ENCODE results near the gene RBPJL.

The RBPJL gene

DNA sequence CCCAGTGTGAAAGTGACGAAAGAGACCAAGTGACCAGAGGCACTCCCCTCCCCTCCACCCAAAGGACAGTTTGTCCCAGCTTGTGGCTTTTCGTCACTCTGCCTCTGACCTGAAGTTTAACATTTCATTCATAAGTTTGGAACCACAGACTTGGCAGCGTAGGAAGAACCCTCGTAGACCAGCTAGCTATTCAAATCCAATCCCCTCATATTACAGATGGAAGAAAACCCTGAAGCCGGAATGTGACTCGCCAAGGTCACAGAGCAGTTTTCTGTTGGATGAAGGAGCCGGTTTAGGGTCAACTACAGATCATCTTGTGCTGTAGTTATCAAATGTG is 52.4 kb downstream of the RBPJL start:
- no peak overlapping the region for H3K4me3 ChIP-seq (ENCODE audit: low read depth, low read length)
- TF ChIP-seq, protein P1, sequence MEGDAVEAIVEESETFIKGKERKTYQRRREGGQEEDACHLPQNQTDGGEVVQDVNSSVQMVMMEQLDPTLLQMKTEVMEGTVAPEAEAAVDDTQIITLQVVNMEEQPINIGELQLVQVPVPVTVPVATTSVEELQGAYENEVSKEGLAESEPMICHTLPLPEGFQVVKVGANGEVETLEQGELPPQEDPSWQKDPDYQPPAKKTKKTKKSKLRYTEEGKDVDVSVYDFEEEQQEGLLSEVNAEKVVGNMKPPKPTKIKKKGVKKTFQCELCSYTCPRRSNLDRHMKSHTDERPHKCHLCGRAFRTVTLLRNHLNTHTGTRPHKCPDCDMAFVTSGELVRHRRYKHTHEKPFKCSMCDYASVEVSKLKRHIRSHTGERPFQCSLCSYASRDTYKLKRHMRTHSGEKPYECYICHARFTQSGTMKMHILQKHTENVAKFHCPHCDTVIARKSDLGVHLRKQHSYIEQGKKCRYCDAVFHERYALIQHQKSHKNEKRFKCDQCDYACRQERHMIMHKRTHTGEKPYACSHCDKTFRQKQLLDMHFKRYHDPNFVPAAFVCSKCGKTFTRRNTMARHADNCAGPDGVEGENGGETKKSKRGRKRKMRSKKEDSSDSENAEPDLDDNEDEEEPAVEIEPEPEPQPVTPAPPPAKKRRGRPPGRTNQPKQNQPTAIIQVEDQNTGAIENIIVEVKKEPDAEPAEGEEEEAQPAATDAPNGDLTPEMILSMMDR (IDR thresholded peaks at IDR 0.05; ENCODE audit: control insufficient read depth, extremely low read depth, insufficient read depth) = no peak
- no peak for DNase-seq (ENCODE audit: low read depth)

DNA sequence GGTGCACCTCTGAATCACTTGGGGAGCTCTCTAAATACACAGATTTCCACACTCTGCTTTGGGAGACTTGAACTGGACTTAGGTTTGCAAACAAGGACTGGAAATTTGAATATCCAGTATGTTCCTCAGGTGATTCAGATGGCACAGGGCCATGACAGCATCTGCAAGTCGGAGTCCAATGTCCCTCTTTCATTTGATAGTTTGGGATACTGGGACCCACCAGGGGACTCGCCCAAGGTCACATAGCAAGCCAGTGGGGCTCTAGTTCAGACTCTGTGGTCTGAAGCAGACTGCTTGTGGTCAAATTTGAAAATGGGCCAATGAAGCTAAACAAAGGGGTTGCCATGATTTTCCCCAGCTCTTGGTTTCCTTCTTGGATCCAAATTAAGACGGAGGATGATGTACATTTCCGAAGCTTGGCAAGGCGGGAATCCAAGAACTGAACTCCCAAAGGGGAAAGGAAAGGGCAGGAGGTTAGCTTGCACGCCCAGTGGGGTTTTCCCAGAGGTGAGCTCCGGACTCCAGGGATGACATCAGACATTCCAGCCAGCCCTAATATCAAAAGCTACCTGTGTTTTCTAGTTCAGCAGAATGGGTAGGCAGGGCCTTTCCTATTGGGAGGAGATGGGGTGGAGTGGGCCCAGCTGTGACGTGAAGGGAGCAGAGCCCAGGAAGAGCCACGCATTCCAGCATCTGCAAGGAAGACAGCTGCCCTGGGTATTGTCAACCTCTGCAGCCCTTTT is 52.9 kb downstream of the RBPJL start:
- TF ChIP-seq, protein P1 (IDR thresholded peaks at IDR 0.05; ENCODE audit: control insufficient read depth, extremely low read depth, insufficient read depth) = no peak
- no peak for DNase-seq (ENCODE audit: low read depth)
- H3K4me3 ChIP-seq (ENCODE audit: low read depth, low read length) = no peak overlapping the region

DNA sequence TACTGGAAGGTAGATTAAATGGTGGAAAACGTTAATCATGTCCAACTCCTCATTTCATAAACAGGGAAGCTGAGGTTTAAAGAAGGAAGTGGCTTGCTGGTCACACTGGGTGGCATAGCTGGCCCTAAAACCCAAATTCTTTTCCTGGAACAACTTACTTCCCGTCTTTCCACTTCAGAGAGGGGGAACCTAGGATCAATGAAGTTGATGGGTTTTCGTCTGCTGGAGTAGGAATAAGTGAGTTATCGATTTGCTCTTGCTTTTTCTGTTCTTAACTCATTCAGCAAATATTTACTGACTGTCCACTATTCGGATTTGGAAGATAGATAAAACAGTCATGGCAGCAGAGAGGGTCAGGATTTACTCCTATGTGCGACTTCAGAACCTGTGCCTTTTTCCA is 55.2 kb downstream of the RBPJL start:
- TF ChIP-seq, protein P1 (IDR thresholded peaks at IDR 0.05; ENCODE audit: control insufficient read depth, extremely low read depth, insufficient read depth) = no peak
- H3K4me3 ChIP-seq (ENCODE audit: low read depth, low read length) = no peak overlapping the region
- DNase-seq (ENCODE audit: low read depth) = no peak

DNA sequence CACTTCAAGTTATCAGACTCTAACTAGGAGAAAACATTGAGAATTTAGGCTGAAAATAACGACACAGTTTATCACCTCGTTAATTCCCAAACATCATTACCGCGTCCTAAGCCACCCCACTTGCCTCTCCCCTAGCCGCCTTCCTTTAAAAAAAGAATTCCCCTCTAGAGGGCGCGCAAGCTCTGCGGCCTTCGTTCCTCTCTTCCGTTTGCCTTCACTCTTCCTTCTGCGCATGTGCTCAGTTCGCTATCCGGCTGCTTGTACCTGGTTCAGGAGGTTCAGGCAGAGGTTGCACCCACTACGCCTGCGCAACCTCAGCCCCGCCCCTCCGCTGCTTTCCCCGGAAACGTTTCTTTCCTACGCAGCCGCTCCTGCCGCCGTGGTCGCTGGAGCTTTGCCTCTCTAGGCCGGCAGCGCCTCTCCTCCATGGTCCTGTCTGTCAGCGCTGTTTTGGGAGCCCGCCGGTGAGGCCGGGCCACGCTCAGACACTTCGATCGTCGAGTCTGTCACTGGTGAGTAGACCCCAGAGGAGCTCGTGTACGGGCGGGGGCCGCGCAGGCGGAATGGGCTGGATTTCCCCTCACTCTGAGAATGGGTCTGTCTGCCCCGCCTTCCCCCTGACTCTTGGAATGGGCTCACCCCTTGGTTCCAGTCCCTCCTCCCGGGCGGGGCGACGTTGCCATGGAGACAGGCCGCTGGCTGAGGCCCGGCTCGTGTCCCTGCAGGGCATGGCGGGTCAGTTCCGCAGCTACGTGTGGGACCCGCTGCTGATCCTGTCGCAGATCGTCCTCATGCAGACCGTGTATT is 56.4 kb downstream of the RBPJL start, which contains the start of gene SYS1:
Gene SYS1 (plus strand): TSS at position 353 of the 807 bp plus-strand sequence. CDS start 376 bp downstream, at position 729.
- DNase-seq (ENCODE audit: low read depth) = peak; percentile 93
- H3K4me3 ChIP-seq (ENCODE audit: low read depth, low read length) = peak within 1 kb of the TSS; percentile 84
- TF ChIP-seq, protein P1 (IDR thresholded peaks at IDR 0.05; ENCODE audit: control insufficient read depth, extremely low read depth, insufficient read depth) = peak; percentile 89

DNA sequence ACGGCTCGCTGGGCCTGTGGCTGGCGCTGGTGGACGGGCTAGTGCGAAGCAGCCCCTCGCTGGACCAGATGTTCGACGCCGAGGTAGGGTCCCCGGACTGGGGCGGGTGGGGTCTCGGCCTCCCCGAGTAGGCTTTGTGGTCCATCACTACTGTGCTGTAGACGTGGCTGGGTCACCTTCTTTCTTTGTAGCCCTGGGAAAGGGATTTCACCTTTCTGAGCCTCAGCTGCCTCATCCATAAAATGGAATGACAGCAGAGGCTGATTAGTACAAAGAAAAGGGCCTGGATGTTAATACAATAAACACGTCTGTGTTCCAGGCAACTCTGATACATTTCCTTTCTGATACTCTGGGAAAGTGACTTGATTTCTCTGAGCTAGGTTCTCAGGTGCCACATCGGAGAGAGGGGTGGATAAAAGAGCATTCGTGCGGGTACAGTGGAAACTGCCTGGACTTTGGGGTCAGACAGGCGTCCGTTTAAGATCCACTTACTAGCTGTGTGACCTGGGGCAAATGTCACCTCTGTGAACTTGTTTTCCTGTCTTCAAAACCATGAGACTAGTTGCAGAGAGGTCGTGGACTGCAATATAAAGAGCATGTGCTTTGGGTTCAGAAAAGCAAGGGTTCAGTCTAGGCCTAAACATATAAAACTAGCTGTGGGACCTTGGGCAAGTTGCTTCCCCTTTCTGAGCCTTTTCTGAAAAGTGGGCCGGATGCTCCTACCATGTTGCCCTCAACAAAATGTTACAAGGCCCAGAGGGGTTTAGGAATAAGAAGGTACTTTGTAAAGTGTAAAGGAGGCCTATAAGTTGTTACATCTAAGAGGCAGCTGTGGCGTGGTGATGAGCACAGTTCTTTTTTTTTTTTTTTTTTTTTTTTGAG is 57.2 kb downstream of the RBPJL start:
- TF ChIP-seq, protein P1 (IDR thresholded peaks at IDR 0.05; ENCODE audit: control insufficient read depth, extremely low read depth, insufficient read depth) = no peak
- H3K4me3 ChIP-seq (ENCODE audit: low read depth, low read length) = peak overlapping the region; percentile 84
- DNase-seq (ENCODE audit: low read depth) = no peak

DNA sequence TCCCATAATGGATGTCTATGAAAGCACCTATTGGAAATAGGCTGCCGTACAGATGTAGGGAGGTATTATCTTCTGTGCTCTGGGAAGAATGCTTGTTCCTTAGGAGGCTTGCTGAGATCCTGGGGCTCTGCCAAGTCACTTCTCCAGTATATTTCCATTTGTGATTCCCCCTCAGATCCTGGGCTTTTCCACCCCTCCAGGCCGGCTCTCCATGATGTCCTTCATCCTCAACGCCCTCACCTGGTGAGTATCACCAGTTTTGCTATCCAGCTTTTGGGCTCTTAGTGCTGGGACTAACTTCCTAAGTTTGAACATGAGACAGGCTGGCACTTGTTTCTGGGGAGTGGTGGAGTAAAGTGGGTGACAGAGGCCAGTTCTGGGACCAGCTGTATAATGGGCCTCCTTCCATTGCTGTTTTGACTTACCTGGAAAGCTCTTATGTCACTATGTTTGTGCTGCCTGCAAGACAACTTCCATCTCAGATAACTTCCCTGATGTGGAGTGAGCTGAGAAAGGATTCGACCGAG is 58.9 kb downstream of the RBPJL start:
- DNase-seq (ENCODE audit: low read depth) = no peak
- H3K4me3 ChIP-seq (ENCODE audit: low read depth, low read length) = no peak overlapping the region
- TF ChIP-seq, protein P1 (IDR thresholded peaks at IDR 0.05; ENCODE audit: control insufficient read depth, extremely low read depth, insufficient read depth) = no peak

All from LNCaP clone FGC (cell line).